Measurements from ENCODE around the gene KRTAP10-11.
"Not testable (repeated sequence)": the region's sequence is repeated elsewhere in the genome, so short reads cannot be mapped to it uniquely, and the experiment has no call there.

The KRTAP10-11 gene

DNA sequence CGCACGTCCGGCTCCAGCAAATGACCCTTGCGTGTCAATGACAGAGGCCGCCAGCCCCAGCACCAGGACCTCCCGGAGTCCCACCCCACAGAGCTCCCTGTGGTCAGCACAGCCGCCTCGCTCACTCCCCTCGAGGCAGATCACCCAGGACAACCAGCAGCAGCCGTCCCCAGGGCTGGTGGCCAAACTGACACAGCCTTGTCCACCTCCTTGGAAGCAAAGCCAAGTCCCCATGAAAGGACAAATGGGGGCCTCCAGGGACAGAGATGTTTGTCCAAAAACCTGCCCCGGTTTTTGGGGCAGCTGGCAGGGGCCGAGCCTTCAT, 6.9 kb upstream of the KRTAP10-11 start:
- DNase-seq = no peak

DNA sequence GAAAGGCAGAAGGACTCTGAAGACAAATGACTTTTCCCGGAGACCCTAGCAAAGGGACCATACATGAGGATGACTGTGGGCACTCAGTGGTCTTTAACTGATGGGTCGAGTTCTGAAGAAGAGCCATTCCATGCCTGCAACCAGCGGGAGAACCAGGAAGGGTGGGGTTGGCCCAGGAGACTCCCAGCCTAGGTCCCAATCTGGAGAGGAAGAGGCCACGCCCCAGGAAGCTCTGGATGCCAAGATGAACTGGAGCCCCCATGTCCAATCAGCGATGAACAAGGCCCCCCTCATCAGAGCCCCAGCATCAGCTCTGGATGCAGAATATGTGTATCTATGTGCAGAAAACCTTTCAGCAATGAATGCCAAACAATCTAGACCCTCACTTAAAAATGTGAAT, 5.5 kb upstream of the KRTAP10-11 start:
- no peak for DNase-seq

DNA sequence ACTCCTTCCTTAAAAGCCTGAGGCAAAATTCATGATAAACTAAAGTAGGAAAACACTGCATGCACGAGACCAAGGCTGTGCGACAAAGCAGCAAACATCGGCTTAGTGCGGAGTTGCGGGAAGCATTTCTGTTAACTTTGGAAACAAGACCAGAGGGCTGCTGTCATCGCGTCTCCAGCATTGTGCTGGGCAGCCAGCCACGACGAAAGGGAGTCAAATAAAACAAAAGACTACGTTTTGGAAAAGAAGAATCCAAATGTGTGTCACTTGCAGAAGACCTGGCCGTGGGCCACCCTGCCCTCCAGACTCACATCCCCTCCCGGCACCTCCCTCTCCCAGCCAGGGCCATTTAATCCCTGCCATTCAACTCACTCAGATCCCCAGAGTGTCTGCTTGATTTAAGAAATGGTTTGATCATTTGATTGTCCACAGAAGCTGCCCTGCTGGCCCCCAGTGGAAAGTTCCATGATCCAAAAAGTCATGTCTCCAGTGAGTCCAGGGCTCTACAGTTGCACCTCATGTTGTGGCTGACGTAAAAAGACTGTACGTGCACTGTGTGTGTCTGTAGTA, 2.4 kb upstream of the KRTAP10-11 start:
- no peak for DNase-seq

DNA sequence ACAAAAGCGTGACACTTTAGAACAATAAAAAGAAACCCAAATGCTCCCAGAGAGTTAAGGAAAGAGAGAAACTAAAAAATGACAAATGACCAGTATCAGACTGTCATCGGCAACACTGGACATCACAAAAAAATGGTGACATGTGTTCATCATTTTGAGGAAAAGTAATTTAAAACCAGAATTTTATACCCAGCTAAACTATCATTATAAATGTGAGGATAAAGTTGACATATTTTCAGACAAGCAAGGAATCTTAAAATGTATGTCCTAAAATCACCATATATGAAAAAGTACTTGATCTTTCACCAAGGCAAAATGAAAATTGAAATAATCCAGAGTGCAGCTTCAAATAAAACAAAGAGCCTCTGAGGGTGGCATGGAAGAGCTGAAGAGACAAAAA, 1.3 kb upstream of the KRTAP10-11 start:
- DNase-seq = no peak

DNA sequence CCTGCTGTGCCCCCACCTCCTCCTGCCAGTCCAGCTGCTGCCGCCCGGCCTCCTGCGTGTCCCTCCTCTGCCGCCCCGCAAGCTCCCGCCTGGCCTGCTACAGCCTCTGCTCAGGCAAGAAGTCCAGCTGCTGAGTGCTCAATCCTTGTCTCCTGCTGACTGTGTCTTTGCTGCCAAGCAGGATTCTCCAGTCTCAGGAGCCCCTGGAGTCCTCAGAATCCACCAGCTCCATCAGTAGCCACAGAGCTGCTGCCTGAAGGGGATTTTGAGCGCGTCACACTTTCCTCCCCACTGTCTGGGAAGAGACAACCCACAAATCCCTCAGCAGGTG, 973 bp downstream of the KRTAP10-11 start:
- no peak for DNase-seq

DNA sequence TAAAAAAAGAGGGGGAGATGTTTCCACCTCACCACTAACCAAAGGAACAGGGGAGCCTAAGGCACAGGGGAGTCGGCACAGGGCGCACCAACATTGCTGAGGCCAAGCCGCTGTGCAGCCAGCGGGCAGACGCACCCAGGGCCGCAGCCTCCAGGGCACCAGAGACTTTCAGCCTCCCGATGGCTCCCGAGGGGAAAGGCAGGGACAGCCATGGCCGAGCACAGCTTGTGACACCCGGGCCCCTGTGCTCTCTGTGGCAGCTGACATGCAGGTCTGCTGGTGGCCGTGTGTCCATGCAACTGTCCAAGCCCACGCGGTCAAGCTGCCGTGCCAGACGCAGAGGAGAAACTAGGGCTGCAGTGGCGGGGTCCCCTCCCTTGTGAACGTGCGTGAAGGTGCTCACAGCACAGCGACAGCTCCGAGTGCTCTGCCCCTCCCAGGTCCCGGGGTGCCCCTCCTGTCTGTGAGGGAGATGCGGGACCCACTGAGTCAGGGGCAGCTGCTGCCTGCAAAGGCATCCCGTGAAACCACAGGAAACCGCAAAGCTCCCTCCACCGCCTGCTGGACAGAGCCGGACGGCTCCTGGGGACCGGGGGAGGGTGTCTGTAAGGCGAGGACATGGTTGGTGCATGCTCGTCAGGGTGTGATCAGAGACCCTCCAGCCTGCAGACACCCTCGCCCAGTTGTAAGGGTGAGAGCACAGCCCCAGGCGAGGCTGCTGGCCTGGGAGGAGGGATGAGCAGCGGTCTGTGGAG, 2.5 kb downstream of the KRTAP10-11 start:
- no peak for DNase-seq

DNA sequence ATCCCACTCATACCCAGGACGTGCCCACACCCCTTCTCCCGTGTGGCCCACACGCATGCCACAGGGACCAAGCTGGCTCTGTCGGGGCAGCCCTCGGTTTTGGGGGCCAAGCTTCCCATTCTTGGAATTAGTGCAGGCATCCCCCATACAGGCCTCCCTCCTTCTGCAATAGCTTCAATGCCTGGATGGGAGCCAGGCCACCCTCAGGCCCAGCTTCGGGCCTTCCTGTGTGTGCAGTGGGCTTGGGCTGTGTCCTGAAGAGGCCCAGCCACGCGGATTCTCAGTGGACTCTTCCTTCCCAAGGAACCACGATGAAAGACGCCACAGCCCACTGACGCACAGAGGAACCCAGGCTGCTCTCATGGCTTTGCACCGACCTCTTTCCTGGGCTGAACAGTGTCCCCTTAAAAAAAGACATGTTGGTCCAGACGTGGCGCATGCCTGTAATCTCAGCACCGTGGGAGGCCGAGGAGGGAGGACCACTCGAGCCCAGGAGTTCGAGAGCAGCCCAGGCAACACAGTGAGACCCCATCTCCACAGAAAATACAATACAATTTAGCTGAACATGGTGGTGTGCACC, 3.4 kb downstream of the KRTAP10-11 start:
- DNase-seq = no peak

DNA sequence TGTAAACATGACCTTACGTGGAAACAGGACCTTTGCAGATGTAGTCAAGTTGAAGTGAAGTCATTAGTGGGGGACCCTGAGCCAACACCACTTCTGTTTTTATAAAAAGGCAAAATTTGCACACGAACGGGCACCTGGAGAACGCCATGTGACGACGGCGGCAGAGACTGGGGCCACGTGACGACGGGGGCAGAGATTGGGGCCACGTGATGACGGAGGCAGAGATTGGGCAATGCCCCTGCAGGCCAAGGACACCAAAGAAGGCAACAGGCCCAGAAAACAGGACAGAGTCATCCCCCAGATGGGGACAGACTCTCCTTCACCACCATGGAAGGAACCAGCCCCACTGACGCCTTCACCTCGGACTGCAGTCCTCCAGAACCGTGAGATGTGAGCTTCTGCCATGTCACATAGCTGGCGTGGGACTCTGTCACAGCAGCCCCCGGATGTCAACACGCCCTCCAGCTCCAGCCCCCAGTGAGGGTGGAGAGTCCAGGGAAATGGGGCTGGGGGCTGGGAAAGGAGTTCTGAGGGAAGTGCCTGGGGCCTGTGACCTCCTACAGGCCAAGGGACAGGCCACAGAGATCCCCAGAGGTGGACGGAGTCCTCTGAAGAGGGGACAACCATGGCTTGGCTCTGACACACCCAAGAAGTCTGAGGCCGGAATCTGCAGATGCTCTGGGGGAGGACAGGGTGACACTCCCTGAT, 4.2 kb downstream of the KRTAP10-11 start:
- DNase-seq = no peak

DNA sequence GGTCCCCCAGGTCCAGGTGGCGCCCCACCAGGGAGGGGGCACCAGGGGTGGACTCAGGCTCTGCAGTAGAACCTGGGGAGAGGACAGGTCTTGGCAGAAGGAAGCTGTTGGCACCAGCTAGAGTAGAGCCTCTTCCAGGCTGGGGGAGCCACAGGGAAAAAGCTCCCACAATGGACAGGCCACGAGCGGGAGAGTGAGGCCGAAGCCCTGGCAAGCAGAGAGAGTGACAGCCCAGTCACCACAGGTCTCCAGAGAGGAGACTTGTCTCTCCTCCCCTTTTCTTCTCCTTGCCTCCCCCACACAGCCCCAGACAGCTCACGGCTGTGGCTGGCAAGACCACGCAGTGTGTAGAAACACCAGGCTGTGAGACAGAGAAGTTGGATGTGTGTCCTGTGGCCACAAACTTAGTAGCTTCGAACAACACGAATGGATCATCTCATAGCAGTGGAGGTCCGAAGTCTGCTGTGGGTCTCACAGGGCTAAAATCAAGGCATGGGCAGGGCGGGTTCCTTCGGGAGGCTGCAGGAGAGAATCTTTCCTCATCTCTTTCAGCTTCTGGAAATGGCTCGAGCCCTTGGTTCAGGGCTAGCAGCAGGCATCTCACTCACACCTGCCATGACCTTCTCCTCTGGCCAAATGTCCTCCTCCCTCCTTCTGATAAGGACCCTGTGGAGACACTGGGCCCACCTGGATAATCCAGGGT, 4.9 kb downstream of the KRTAP10-11 start:
- no peak for DNase-seq

DNA sequence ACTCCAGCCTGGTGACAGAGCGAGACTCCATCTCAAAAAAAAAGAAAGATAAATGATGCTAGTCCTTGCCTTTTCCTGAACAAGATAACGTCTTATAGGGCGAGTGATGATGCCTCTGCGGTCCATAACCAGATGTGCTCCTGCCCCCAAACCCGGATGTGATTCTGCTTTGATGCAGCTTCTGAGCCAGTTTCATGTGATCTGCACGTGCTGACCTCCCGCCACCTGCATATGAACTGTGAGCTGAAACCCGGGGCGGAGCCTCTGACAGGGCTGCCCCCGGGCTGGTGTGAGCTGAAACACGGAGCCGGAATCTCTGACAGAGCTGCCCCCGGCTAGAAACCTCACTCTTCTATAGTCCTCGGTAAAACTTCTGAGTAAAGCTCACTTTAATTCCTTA, 6.9 kb downstream of the KRTAP10-11 start:
- no peak for DNase-seq

DNA sequence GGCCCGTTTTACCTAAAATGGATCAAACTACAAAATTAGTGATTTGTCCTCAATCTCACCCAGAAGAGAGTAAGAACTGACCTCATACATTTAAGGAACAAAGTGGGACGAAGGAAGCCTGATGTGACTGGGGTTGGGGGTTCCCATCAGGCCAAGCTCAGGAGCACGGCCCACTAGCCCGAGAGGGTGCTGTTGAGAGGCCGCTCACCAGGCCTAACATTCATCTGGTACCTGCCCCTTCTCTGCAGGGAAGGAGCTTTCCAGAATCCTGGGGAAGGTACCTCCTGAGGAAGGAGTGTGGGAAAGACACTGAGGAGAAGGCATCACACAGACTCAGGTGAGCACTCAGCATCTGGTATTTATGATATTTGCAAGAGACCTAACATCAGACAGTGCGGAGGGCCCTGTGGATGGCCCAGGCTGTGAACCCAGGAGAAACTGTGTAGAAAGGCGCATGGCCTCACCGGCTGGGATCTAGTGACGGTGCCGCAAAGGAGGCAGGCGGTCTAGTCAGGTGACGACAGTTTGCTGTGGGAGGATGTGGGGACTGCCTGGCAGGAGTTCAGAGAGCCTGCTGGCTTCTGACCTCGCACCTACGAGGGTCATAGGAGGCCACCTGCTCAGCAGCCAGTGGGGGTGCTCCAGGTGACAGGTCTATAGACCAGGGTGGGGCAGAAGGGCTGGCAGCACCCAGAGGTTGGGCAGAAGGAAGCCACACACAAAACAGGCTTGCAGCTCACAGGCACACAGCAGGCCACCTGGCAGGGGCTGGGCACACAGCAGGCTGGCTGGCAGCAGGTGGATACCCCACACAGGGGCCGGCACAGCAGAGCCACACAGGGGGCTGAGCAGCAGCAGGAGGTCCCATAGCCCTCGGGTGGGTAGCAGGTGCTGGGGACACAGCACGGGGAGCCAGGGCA, 7.7 kb downstream of the KRTAP10-11 start:
- DNase-seq = no peak

DNA sequence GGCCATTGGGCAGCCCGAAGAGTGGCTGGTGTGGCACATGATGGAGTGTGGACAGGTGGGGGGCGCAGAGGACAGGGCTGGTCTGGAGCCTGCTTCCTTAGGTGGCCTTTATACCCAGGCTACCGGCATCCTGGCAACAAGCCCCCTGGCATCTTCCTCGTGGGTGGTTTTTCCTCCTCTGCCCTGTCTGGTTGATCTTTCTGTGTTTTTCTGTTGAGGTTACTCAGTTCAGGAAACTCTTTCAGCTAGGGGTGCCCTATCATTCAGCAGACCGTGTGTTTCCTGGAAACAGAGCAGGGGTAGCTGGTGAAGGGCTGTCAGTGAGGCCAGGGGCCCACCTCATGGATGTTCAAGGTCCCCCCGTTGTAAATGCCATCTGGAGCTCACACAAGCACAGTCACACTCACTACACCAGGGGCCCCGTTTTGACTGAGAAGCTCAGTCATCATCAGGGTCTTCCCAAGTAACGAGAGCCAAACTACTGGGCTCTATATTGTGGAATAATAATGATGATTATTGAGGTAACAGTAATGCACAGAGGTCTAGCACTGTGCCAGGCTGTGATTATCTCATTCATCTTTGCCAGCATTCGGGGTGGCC, 8.5 kb downstream of the KRTAP10-11 start, which contains the start of gene KRTAP12-4:
Gene KRTAP12-4 (minus strand): TSS at position 84 of the 600 bp plus-strand sequence. CDS start 45 bp downstream, at position 39.
- DNase-seq = no peak

DNA sequence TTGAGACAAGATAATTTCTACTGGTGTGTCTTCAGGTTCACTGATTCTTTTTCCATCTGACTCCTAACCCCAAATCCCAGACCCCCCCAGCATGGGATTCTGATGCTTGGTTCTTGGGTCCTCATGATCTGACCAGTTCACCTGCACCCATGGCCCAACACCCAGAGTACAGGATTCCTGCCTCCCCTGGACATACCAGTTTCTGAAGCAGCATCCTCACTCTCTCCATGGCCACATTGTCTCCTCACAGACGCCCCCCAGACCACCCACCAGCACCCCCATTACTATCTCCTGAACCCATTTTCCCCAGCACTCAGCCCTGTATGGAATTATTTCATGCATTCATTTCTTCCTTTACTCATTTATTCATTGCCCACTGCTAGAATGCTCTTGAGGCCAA, 10.7 kb downstream of the KRTAP10-11 start:
- no peak for DNase-seq

DNA sequence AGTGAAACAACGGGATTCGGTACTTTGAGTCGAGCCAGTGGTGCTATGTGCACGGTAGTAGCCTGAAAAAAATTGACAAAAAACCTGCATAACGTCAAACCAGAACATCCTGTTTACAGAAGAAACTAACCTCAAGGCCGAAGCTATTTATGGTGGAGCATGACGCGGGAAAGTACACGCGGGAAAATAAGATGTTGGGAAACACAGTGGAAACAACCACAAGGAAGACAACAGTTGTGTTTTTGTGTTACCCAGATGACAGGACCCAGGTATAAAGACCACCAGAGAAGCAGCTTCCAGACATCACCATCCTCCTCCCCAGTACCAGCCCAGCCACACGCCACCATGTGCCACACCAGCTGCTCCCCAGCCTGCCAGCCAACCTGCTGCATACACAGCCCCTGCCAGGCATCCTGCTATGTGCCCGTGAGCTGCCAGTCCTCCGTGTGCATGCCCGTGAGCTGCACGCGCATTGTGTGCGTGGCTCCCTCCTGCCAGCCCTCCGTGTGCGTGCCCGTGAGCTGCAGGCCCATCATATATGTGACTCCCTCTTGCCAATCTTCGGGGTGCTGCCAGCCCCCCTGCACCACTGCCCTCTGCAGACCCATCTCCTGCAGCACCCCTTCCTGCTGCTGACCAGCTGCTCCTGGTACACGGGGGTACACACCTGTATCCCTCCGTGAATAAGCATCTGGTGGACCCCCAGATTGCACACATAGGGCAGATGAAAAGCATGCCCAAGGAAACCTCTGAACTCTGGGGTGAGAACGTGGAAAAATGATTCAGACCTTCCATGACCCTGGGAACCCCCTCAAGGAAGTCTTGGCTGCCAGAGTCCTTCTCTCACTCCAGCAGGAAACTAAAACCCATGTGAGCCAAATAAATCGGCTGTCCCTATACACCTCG, 11.7 kb downstream of the KRTAP10-11 start, which contains the start of gene KRTAP12-3:
Gene KRTAP12-3 (plus strand): TSS at position 298 of the 906 bp plus-strand sequence. CDS start 48 bp downstream, at position 346.
- no peak for DNase-seq

DNA sequence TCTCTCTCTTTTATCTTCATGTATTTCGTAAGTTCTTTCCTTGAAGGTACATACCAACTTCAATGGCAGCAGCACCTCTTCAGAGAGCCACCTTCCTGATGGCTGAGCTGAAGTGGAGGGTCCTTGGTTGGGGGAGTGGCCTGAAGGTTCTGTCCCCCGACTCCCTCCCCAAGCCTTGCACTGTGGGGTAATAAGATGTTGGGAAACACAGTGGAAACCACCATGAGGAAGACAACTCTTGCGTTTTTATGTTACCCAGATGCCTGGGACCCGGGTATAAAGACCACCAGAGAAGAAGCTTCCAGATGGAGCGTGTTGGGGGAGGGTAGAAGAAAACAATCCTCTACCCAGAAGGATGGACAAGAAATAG, 12.3 kb downstream of the KRTAP10-11 start:
- no peak for DNase-seq

DNA sequence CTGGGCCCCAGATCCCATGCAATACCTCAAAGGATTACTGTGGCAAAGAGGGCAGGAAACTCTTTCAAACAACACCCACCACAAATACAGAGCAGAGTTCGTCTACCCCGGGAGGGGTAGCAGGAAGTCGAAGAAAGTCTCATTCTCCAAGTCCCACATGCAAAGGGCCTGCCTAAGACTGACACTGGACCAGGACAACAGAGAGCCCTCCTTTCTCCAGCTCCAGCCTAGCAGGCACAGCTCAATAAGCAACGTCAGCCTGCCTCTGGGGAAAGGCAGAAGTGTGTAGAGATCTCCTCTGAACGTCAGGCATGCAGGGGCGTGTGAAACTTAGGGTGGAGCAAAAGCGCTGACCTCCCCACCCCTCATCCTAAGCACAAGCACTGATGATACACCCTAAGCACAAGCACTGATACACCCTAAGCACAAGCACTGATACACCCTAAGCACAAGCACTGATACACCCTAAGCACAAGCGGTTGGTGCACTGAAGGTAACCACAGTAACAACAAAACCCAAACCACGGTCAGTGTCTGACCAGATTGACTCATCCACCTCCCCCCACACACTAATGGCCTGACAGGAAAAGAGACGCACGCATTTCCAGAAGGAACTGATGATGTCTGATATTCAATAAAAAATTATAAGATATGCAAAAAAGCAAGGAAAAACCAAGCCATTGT, 12.8 kb downstream of the KRTAP10-11 start:
- DNase-seq = no peak

DNA sequence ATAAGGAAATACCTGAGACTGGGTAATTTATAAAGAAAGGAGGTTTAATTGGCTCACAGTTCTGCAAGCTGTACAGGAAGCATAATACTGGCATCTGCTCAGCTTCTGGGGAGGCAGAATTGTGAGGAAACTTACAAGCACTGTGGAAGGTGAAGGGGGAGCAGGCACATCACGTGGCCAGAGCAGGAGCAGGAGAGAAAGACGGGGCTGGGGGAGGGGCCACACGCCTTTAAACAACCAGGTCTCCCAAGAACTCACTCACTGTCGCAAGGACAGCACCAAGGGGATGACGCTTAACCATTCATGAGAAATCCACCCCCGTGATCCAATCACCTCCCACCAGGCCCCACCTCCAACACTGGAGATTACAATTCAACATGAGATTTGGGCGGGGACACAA, 15.4 kb downstream of the KRTAP10-11 start:
- DNase-seq = not testable (repeated sequence)

DNA sequence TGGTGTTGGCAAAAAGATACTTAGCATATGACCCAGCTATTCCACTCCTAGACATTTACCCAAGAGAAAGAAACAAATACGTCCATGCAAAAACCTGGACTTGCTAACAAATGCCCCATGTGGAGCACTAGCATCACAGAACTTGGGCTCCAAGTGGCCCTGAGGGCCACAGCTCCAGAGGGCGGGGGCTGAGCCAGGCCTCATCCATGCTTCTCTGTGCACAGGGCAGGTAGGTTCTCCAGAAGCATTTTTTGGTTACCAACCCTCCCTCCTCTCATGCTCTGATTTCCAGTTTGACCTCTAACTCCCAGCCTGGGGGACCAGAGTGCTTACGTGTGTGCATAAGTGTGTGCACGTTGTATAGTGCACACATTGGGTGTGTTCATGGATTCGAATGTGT, 18.5 kb downstream of the KRTAP10-11 start:
- no peak for DNase-seq

Data from right kidney (tissue), 1 donor.